ENCODE results near the gene KRT10.

DNA sequence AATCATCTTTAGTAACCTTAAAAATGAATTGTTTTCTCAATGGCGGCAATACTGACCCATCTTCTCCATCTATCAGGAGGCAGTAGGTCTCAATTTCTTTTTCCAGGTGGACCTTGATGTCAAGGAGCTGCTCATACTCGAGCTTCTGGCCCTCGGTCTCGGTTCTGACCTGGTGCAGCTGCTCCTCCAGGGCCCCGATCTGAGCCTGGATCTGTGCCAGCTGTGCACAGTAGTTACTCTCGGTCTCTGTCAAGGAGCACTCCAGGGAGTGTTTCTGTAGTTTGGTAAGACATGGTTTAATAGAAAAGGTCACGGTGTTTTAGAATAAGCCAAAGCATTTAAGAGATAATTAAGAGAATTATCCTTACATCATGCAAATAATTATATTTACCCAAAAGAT is 45.0 kb downstream of the KRT10 start:
- TF ChIP-seq, protein P1, sequence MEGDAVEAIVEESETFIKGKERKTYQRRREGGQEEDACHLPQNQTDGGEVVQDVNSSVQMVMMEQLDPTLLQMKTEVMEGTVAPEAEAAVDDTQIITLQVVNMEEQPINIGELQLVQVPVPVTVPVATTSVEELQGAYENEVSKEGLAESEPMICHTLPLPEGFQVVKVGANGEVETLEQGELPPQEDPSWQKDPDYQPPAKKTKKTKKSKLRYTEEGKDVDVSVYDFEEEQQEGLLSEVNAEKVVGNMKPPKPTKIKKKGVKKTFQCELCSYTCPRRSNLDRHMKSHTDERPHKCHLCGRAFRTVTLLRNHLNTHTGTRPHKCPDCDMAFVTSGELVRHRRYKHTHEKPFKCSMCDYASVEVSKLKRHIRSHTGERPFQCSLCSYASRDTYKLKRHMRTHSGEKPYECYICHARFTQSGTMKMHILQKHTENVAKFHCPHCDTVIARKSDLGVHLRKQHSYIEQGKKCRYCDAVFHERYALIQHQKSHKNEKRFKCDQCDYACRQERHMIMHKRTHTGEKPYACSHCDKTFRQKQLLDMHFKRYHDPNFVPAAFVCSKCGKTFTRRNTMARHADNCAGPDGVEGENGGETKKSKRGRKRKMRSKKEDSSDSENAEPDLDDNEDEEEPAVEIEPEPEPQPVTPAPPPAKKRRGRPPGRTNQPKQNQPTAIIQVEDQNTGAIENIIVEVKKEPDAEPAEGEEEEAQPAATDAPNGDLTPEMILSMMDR (IDR thresholded peaks at IDR 0.05): no peak
- no peak for TF ChIP-seq EZH2 (IDR thresholded peaks at IDR 0.05; ENCODE audit: borderline replicate concordance, insufficient read depth, low read depth, low read length, poor library complexity, severe bottlenecking)

Data from B cell (primary cell).